Brain microvascular endothelial cell (primary cell): Measurements from ENCODE around the gene CAMTA1.

Source experiments
- DNase-seq: peaks from one replicate; pipeline ENCODE4 v3.0.0-alpha.2; 2020
- H3K27ac ChIP-seq: fragments of 250-450 bp; sonication (Bioruptor Pico); 2 replicates; pipeline ENCODE4 v1.5.1; 2020; ENCODE audit warnings: mild to moderate bottlenecking, moderate library complexity
- H3K27me3 ChIP-seq: fragments of 250-450 bp; sonication (Bioruptor Pico); replicated peaks from 2 replicates; pipeline ENCODE4 v1.5.1; 2020; ENCODE audit warnings: mild to moderate bottlenecking
- H3K36me3 ChIP-seq: fragments of 250-450 bp; sonication (Bioruptor Pico); replicated peaks from 2 replicates; pipeline ENCODE4 v1.5.1; 2020; ENCODE audit warnings: mild to moderate bottlenecking
- H3K4me3 ChIP-seq: 2 replicates; pipeline ENCODE4 v1.5.1; 2011; ENCODE audit warnings: low read depth, mild to moderate bottlenecking, control low read depth, low read length, moderate library complexity
- CTCF ChIP-seq: IDR thresholded peaks from 2 replicates; pipeline ENCODE4 v1.5.1; 2011; ENCODE audit warnings: low read depth, mild to moderate bottlenecking, moderate library complexity, low read length, control low read depth, inconsistent platforms; ENCODE audit errors: missing control alignments
- in situ Hi-C: cut with HindIII; loops from 2 replicates; pipeline ENCODE4 v1.10.0; 2017; ENCODE audit warnings: low sequenced_read_pairs, low pct_ligation_motif_present

CAMTA1 gene

GRCh38 chr1:7084232-7084894 is 299.1 kb downstream of the CAMTA1 start:
- no peaks in the 10 kb centered on the region for H3K36me3 ChIP-seq
- H3K4me3 ChIP-seq, result no peak overlapping the region
- DNase-seq, result no peak
- no peaks in the 10 kb centered on the region for H3K27me3 ChIP-seq
- no peak overlapping the region for H3K27ac ChIP-seq
- TF ChIP-seq CTCF, result no peak
- in situ Hi-C loops, result no loop called here

GRCh38 chr1:7085521-7085920 is 300.3 kb downstream of the CAMTA1 start:
- no peak for DNase-seq
- in situ Hi-C loops, result no loop called here
- TF ChIP-seq CTCF, result no peak

GRCh38 chr1:7086106-7086505 is 300.9 kb downstream of the CAMTA1 start:
- in situ Hi-C loops, result no loop called here
- Histone ChIP-seq H3K27ac (no peak overlapping the region), H3K27me3 (no peaks in the 10 kb centered on the region), H3K4me3 (no peak overlapping the region), H3K36me3 (no peaks in the 10 kb centered on the region)
- no peak for TF ChIP-seq CTCF
- DNase-seq, result no peak

More at GRCh38 chr1:7085521-7085920, 300.3 kb downstream of the CAMTA1 start:
- Histone ChIP-seq H3K4me3 (no peak overlapping the region), H3K27me3 (no peaks in the 10 kb centered on the region), H3K27ac (no peak overlapping the region), H3K36me3 (no peaks in the 10 kb centered on the region)

GRCh38 chr1:7087888-7088287 is 302.6 kb downstream of the CAMTA1 start:
- no peak overlapping the region for H3K27ac ChIP-seq
- no peaks in the 10 kb centered on the region for H3K27me3 ChIP-seq
- H3K4me3 ChIP-seq, result no peak overlapping the region
- in situ Hi-C loops, result no loop called here
- no peak for TF ChIP-seq CTCF
- no peak for DNase-seq
- no peaks in the 10 kb centered on the region for H3K36me3 ChIP-seq

GRCh38 chr1:7089497-7089896 is 304.2 kb downstream of the CAMTA1 start:
- in situ Hi-C loops, result no loop called here
- no peak for TF ChIP-seq CTCF
- H3K27ac ChIP-seq, result no peak overlapping the region

GRCh38 chr1:7093297-7093696 is 308.0 kb downstream of the CAMTA1 start:
- no peak for TF ChIP-seq CTCF
- no peaks in the 10 kb centered on the region for H3K27me3 ChIP-seq
- no peak for DNase-seq
- no peak overlapping the region for H3K27ac ChIP-seq
- H3K4me3 ChIP-seq, result no peak overlapping the region
- H3K36me3 ChIP-seq, result no peaks in the 10 kb centered on the region
- in situ Hi-C loops, result no loop called here

More at GRCh38 chr1:7089497-7089896, 304.2 kb downstream of the CAMTA1 start:
- DNase-seq, result no peak
- Histone ChIP-seq H3K27me3 (no peaks in the 10 kb centered on the region), H3K4me3 (no peak overlapping the region), H3K36me3 (no peaks in the 10 kb centered on the region)
